Mesenchymal stem cell (in vitro differentiated cells and primary cell): Measurements from ENCODE around the gene GPANK1.

ENCODE experiments used
- DNase-seq: peaks from one replicate; pipeline ENCODE4 v3.0.0-alpha.2; 2013
- H2AFZ ChIP-seq: one replicate; pipeline ENCODE4 v1.6.1; 2013; ENCODE audit warnings: low read depth, mild to moderate bottlenecking, control low read depth, inconsistent platforms, low read length, moderate library complexity
- H2AK5ac ChIP-seq: 2 replicates; pipeline ENCODE4 v1.6.1; 2013; ENCODE audit warnings: low read length, moderate library complexity, mild to moderate bottlenecking, inconsistent platforms; ENCODE audit not compliant: severe bottlenecking
- H2BK120ac ChIP-seq: one replicate; pipeline ENCODE4 v1.6.1; 2013; ENCODE audit warnings: low read depth, mild to moderate bottlenecking, inconsistent platforms, low read length, moderate library complexity
- H2BK12ac ChIP-seq, 2 experiments: one replicate each; pipeline ENCODE4 v1.6.1; 2013; ENCODE audit warnings: inconsistent platforms in 2 of 2, low read length in 2 of 2, mild to moderate bottlenecking in 2 of 2, moderate library complexity in 2 of 2, control low read depth in 1 of 2
- H2BK15ac ChIP-seq: one replicate; pipeline ENCODE4 v1.6.1; 2013; ENCODE audit warnings: mild to moderate bottlenecking, low read depth, inconsistent platforms; ENCODE audit not compliant: poor library complexity, severe bottlenecking
- H2BK5ac ChIP-seq: 2 replicates; pipeline ENCODE4 v1.6.1; 2013; ENCODE audit warnings: low read depth, mild to moderate bottlenecking, low read length, control low read depth, inconsistent platforms; ENCODE audit not compliant: poor library complexity, severe bottlenecking
- H3K14ac ChIP-seq, 2 experiments: one replicate each; pipeline ENCODE4 v1.6.1; 2013; ENCODE audit warnings: inconsistent platforms in 2 of 2, low read length in 2 of 2, control low read depth in 1 of 2, mild to moderate bottlenecking in 1 of 2, moderate library complexity in 1 of 2
- H3K18ac ChIP-seq, 2 experiments: one replicate each; pipeline ENCODE4 v1.6.1; 2013; ENCODE audit warnings: inconsistent platforms in 2 of 2, low read length in 2 of 2, control low read depth in 1 of 2, low read depth in 1 of 2, mild to moderate bottlenecking in 1 of 2
- H3K23ac ChIP-seq, 2 experiments: one replicate each; pipeline ENCODE4 v1.6.1; 2013; ENCODE audit warnings: inconsistent platforms in 2 of 2, low read length in 2 of 2, mild to moderate bottlenecking in 2 of 2, moderate library complexity in 2 of 2, control low read depth in 1 of 2
- H3K27ac ChIP-seq: 2 replicates; pipeline ENCODE4 v1.5.1; 2013; ENCODE audit warnings: mild to moderate bottlenecking, moderate library complexity, low read length, control low read depth, inconsistent platforms; ENCODE audit not compliant: poor library complexity, severe bottlenecking
- H3K27me3 ChIP-seq, 2 experiments: 2 replicates each; pipeline versions ENCODE4 v1.6.1 to v1.7.0; 2013; ENCODE audit warnings: low read length in 2 of 2, mild to moderate bottlenecking in 2 of 2, moderate library complexity in 2 of 2, control low read depth in 1 of 2, inconsistent platforms in 1 of 2; ENCODE audit not compliant: control insufficient read depth in 1 of 2, insufficient read depth in 1 of 2
- H3K36me3 ChIP-seq, 2 experiments: 2 replicates each; pipeline versions ENCODE4 v1.6.1 to v1.7.0; 2013; ENCODE audit warnings: low read length in 2 of 2, control low read depth in 1 of 2, inconsistent platforms in 1 of 2, low read depth in 1 of 2, mild to moderate bottlenecking in 1 of 2; ENCODE audit not compliant: insufficient read depth in 2 of 2, control insufficient read depth in 1 of 2
- H3K4ac ChIP-seq, 2 experiments: one replicate each; pipeline ENCODE4 v1.6.1; 2013; ENCODE audit warnings: inconsistent platforms in 2 of 2, low read length in 2 of 2, mild to moderate bottlenecking in 2 of 2, moderate library complexity in 2 of 2, control low read depth in 1 of 2, low read depth in 1 of 2
- H3K4me1 ChIP-seq: 2 replicates; pipeline ENCODE4 v1.6.1; 2013; ENCODE audit warnings: low read depth, low read length, control low read depth; ENCODE audit not compliant: control insufficient read depth, insufficient read depth
- H3K4me2 ChIP-seq: 2 replicates; pipeline ENCODE4 v1.6.1; 2013; ENCODE audit warnings: low read length, mild to moderate bottlenecking, inconsistent platforms; ENCODE audit not compliant: poor library complexity, severe bottlenecking
- H3K4me3 ChIP-seq, 2 experiments: 2 replicates each; pipeline versions ENCODE4 v1.5.1 to v1.7.0; 2013; ENCODE audit warnings: low read length in 2 of 2, mild to moderate bottlenecking in 2 of 2, control low read depth in 1 of 2, low read depth in 1 of 2; ENCODE audit not compliant: insufficient read depth in 1 of 2
- H3K79me1 ChIP-seq: replicated peaks from 2 replicates; pipeline ENCODE4 v1.6.1; 2013; ENCODE audit warnings: mild to moderate bottlenecking, control low read depth, low read length, inconsistent platforms; ENCODE audit not compliant: poor library complexity, severe bottlenecking
- H3K9ac ChIP-seq: 2 replicates; pipeline ENCODE4 v1.7.0; 2013; ENCODE audit warnings: mild to moderate bottlenecking, low read length, moderate library complexity
- H3K9me3 ChIP-seq: 2 replicates; pipeline ENCODE4 v1.7.0; 2013; ENCODE audit warnings: mild to moderate bottlenecking, low read length; ENCODE audit not compliant: control insufficient read depth
- H4K8ac ChIP-seq: one replicate; pipeline ENCODE4 v1.6.1; 2013; ENCODE audit warnings: inconsistent platforms, mild to moderate bottlenecking, low read length, moderate library complexity
- H4K91ac ChIP-seq: one replicate; pipeline ENCODE4 v1.6.1; 2013; ENCODE audit warnings: mild to moderate bottlenecking, low read length, inconsistent platforms
- WGBS: methylation state at CpG from one replicate; pipeline ENCODE4 v1.1.7; 2013; ENCODE audit warnings: mixed read lengths; 5-methylcytosine and 5-hydroxymethylcytosine counted together

GPANK1 gene

GRCh38 chr6:31663961-31664789 lies 622 bp downstream of the GPANK1 start:
- Histone ChIP-seq H2BK15ac (peak overlapping the region; percentile 14), H2BK12ac (peak overlapping the region; percentile 55 to 73), H2BK5ac (peak overlapping the region; percentile 52), H2AFZ (peak overlapping the region; percentile 2), H3K18ac (peak overlapping the region; percentile 91 to 92), H3K36me3 (peaks cover 39 to 46% of the 10 kb centered on the region in 2 experiments), H3K4me3 (peak overlapping the region; percentile 49 to 97), H3K4me2 (peak overlapping the region; percentile 90), H2BK120ac (peak overlapping the region; percentile 65), H3K79me1 (peaks cover 24% of the 10 kb centered on the region), H3K9ac (peak overlapping the region; percentile 97), H3K23ac (peak overlapping the region in 1 of 2 experiments; percentile 37), H3K9me3 (no peaks in the 10 kb centered on the region), H3K27me3 (no peaks in the 10 kb centered on the region), H3K27ac (peak overlapping the region; percentile 89), H4K91ac (peak overlapping the region; percentile 86), H3K4ac (peak overlapping the region; percentile 93 to 94), H2AK5ac (peak overlapping the region; percentile 82), H3K4me1 (peaks cover 29% of the 10 kb centered on the region), H3K14ac (peak overlapping the region in 1 of 2 experiments; percentile 62), H4K8ac (peak overlapping the region; percentile 82)
- DNase-seq: peak; percentile 89
- 19% methylated on average over 17 of the region's 17 CpGs for WGBS

- Histone ChIP-seq H2AK5ac (peak overlapping the region; percentile 82), H3K4me2 (peak overlapping the region; percentile 90), H2BK5ac (no peak overlapping the region), H3K18ac (peak overlapping the region; percentile 49 to 91), H3K79me1 (peaks cover 21% of the 10 kb centered on the region), H3K4ac (peak overlapping the region; percentile 78 to 94), H2AFZ (no peak overlapping the region), H3K36me3 (peaks cover 35 to 39% of the 10 kb centered on the region in 2 experiments), H3K27ac (peak overlapping the region; percentile 89), H2BK120ac (no peak overlapping the region), H4K8ac (peak overlapping the region; percentile 21), H3K9me3 (no peaks in the 10 kb centered on the region), H2BK12ac (peak overlapping the region in 1 of 2 experiments; percentile 73), H3K23ac (peak overlapping the region in 1 of 2 experiments; percentile 50), H2BK15ac (no peak overlapping the region), H3K4me3 (peak overlapping the region in 1 of 2 experiments; percentile 97), H3K4me1 (peaks cover 36% of the 10 kb centered on the region), H3K27me3 (no peaks in the 10 kb centered on the region), H3K9ac (peak overlapping the region; percentile 97), H4K91ac (peak overlapping the region; percentile 86), H3K14ac (peak overlapping the region in 1 of 2 experiments; percentile 62)
- 84% methylated on average over 7 of the region's 9 CpGs for WGBS
- DNase-seq: peak; percentile 54
Observed at GRCh38 chr6:31663126-31663960, 1.5 kb downstream of the GPANK1 start.

GRCh38 chr6:31662124-31662723 lies 2.6 kb downstream of the GPANK1 start:
- no peaks in the 10 kb centered on the region for H3K9me3 ChIP-seq
- WGBS: 93% methylated on average over 12 of the region's 12 CpGs
- H3K14ac ChIP-seq: no peak overlapping the region

More at GRCh38 chr6:31662124-31662723, 2.6 kb downstream of the GPANK1 start:
- Histone ChIP-seq H2BK12ac (peak overlapping the region; percentile 0 to 30), H3K4me2 (no peak overlapping the region), H2AFZ (no peak overlapping the region), H2BK15ac (no peak overlapping the region), H4K8ac (no peak overlapping the region), H3K36me3 (peaks cover 32 to 39% of the 10 kb centered on the region in 2 experiments), H3K27ac (no peak overlapping the region), H2BK5ac (no peak overlapping the region), H2AK5ac (peak overlapping the region; percentile 9), H3K79me1 (peaks cover 17% of the 10 kb centered on the region), H3K27me3 (no peaks in the 10 kb centered on the region), H3K9ac (no peak overlapping the region), H2BK120ac (peak overlapping the region; percentile 19), H3K18ac (no peak overlapping the region), H3K4me1 (peaks cover 37% of the 10 kb centered on the region), H3K4me3 (no peak overlapping the region), H3K4ac (no peak overlapping the region), H4K91ac (no peak overlapping the region), H3K23ac (no peak overlapping the region)
- DNase-seq: no peak
